Endothelial cell of umbilical vein (primary cell): ENCODE data around the gene TCERG1. TPM values are rescaled to one million over a fixed set of nuclear protein-coding genes. Genes with fewer than 3 reads are reported as not detected.

Source experiments
- BruUV-seq: library from RNA; stranded (reverse); fragments of 400-500 nt; replicated peaks from 2 replicates; lab custom pipeline; 2021; lab: Mats Ljungman, UMichigan
- CTCF ChIA-PET: fragments of 300-600, 350-600 bp; sonication (Branson Sonifier 250); formaldehyde crosslinking; loops from one replicate; lab custom pipeline; 2021; ENCODE audit warnings: antibody characterized with exemption, inconsistent platforms; lab: Charles Lee
- POLR2A ChIA-PET: fragments of 300-600, 350-600 bp; sonication (Branson Sonifier 250); formaldehyde crosslinking; loops from one replicate; lab custom pipeline; 2021; ENCODE audit warnings: antibody characterized with exemption, inconsistent platforms; lab: Charles Lee
- DNase-seq: peaks from one replicate; pipeline ENCODE4 v3.0.0-alpha.2; 2011; ENCODE audit warnings: low read depth, low spot score
- FAIRE-seq: peaks from 2 replicates; lab custom pipeline; 2011; peaks lifted over from hg19 to GRCh38; lab: Jason Lieb, UNC
- H2AFZ ChIP-seq: 2 replicates; pipeline ENCODE4 v1.6.0; 2012; ENCODE audit warnings: low read depth, low read length, control low read depth, inconsistent platforms
- H3K27ac ChIP-seq: 2 replicates; pipeline ENCODE4 v1.5.1; 2011; ENCODE audit warnings: low read depth, mild to moderate bottlenecking, control low read depth, low read length, moderate library complexity; ENCODE audit not compliant: insufficient read depth
- H3K27me3 ChIP-seq, 2 experiments: 2 replicates each; pipeline versions ENCODE4 v1.6.0 to v1.6.1; 2011; ENCODE audit warnings: low read length in 2 of 2, mixed read lengths in 1 of 2; ENCODE audit not compliant: control insufficient read depth in 2 of 2, insufficient read depth in 2 of 2
- H3K36me3 ChIP-seq, 2 experiments: 2 replicates in 1 of 2; 3 replicates in 1 of 2; pipeline ENCODE4 v1.5.1; 2011; ENCODE audit warnings: low read length in 2 of 2, mild to moderate bottlenecking in 1 of 2, moderate library complexity in 1 of 2; ENCODE audit not compliant: control insufficient read depth in 2 of 2, insufficient read depth in 2 of 2; ENCODE audit errors: extremely low read depth in 1 of 2
- H3K4me1 ChIP-seq: 3 replicates; pipeline ENCODE4 v1.5.1; 2011; ENCODE audit warnings: mild to moderate bottlenecking, low read length; ENCODE audit not compliant: control insufficient read depth, insufficient read depth; ENCODE audit errors: extremely low read depth
- H3K4me2 ChIP-seq: 2 replicates; pipeline ENCODE4 v1.6.1; 2011; ENCODE audit warnings: low read length, control low read depth, mixed read lengths; ENCODE audit not compliant: insufficient read depth
- H3K4me3 ChIP-seq, 3 experiments: fragments of 200-600 bp in 1 of 3; sonication (generic), shearing (Covaris generic) in 1 of 3; replicated peaks in 1 of 3; 2 replicates each; pipeline ENCODE4 v1.5.1; 2011 to 2016; ENCODE audit warnings: control low read depth in 3 of 3, low read length in 3 of 3, mild to moderate bottlenecking in 2 of 3, inconsistent platforms in 1 of 3, low read depth in 1 of 3, moderate library complexity in 1 of 3; ENCODE audit not compliant: insufficient read depth in 1 of 3
- H3K79me2 ChIP-seq: 2 replicates; pipeline ENCODE4 v1.6.0; 2012; ENCODE audit warnings: low read length, inconsistent platforms; ENCODE audit not compliant: control insufficient read depth, insufficient read depth
- H3K9ac ChIP-seq: replicated peaks from 2 replicates; pipeline ENCODE3; 2011; ENCODE audit warnings: low read length, control low read depth; ENCODE audit not compliant: insufficient read depth; ENCODE audit errors: extremely low read depth
- H3K9me1 ChIP-seq: replicated peaks from 3 replicates; pipeline ENCODE4 v1.6.0; 2011; ENCODE audit warnings: mild to moderate bottlenecking, low read length; ENCODE audit not compliant: control insufficient read depth, insufficient read depth; ENCODE audit errors: extremely low read depth
- H3K9me3 ChIP-seq: replicated peaks from 2 replicates; pipeline ENCODE4 v1.5.1; 2012; ENCODE audit warnings: low read length, inconsistent platforms; ENCODE audit not compliant: control insufficient read depth, insufficient read depth
- H4K20me1 ChIP-seq: replicated peaks from 2 replicates; pipeline ENCODE3; 2011; ENCODE audit warnings: mild to moderate bottlenecking, low read length; ENCODE audit not compliant: control insufficient read depth, insufficient read depth; ENCODE audit errors: extremely low read depth
- EZH2 ChIP-seq: IDR thresholded peaks from 2 replicates; pipeline ENCODE4 v1.6.1; 2012; ENCODE audit warnings: borderline replicate concordance, low read depth, mild to moderate bottlenecking, moderate library complexity, low read length, inconsistent platforms; ENCODE audit not compliant: severe bottlenecking
- FOS ChIP-seq: IDR thresholded peaks from 2 replicates; pipeline ENCODE4 v1.6.1; 2011; ENCODE audit warnings: mild to moderate bottlenecking, low read length, moderate library complexity, borderline replicate concordance; ENCODE audit not compliant: insufficient read depth
- GATA2 ChIP-seq: IDR thresholded peaks from 2 replicates; pipeline ENCODE4 v1.7.0; 2011; ENCODE audit warnings: low read depth, mild to moderate bottlenecking, moderate library complexity, mixed read lengths, low read length; ENCODE audit not compliant: insufficient read length, insufficient read depth
- JUN ChIP-seq: IDR thresholded peaks from 2 replicates; pipeline ENCODE4 v1.6.1; 2011; ENCODE audit warnings: borderline replicate concordance, low read depth; ENCODE audit not compliant: insufficient read length, insufficient read depth
- MYC ChIP-seq: IDR thresholded peaks from one replicate; pipeline ENCODE4 v1.6.1; 2011; ENCODE audit warnings: mild to moderate bottlenecking, low read depth, low read length
- POLR2A ChIP-seq: IDR thresholded peaks from 2 replicates; pipeline ENCODE4 v1.6.1; 2012; ENCODE audit warnings: low read depth, mild to moderate bottlenecking, control low read depth, low read length
- POLR2AphosphoS5 ChIP-seq: IDR thresholded peaks from 2 replicates; pipeline ENCODE4 v1.6.1; 2012; ENCODE audit warnings: low read depth, mild to moderate bottlenecking, control low read depth, low read length, moderate library complexity; ENCODE audit not compliant: insufficient read depth
- dilution Hi-C: fragments of 300-500 bp; cut with MboI; formaldehyde crosslinking; loops from one replicate; pipeline ENCODE4 v1.15.0; 2019; ENCODE audit warnings: low sequenced_read_pairs; ENCODE audit not compliant: extremely low pct_ligation_motif_present
- intact Hi-C: fragments of 100-400 bp; cut with micrococcal nuclease; formaldehyde crosslinking; loops from one replicate; pipeline ENCODE4 v1.10.0; 2022
- polyA plus RNA-seq, 4 experiments: library from polyadenylated mRNA; depleted of rRNA in 3 of 4; stranded (reverse) in 3 of 4; unstranded in 1 of 4; fragments of >200 nt; gene quantifications; 2 replicates each; pipeline versions ENCODE4 v1.2.1 to v1.2.3, GENCODE V29; 2011 to 2012; ENCODE audit warnings: missing spikeins in 1 of 4
- total RNA-seq: library from RNA; stranded (reverse); gene quantifications from 2 replicates; pipeline ENCODE4 v1.2.3, GENCODE V29; 2021
- TF ChIP-seq, protein P1 (sequence below), 2 donors: IDR thresholded peaks; 1 replicate in 1 of 2; 2 replicates in 1 of 2; pipeline ENCODE4 v1.5.1; 2011; ENCODE audit warnings: low read length in 2 of 2, mild to moderate bottlenecking in 2 of 2, moderate library complexity in 2 of 2, control low read depth in 1 of 2, inconsistent platforms in 1 of 2, low read depth in 1 of 2; ENCODE audit not compliant: insufficient read depth in 1 of 2; ENCODE audit errors: extremely low read depth in 1 of 2
- TF ChIP-seq, protein P2 (sequence below): IDR thresholded peaks from 2 replicates; pipeline ENCODE4 v1.6.1; 2011; ENCODE audit not compliant: insufficient read depth, insufficient read length

Gene TCERG1
- total and polyA plus RNA-seq, 2 donors (not counting 3 experiments of a cell fraction or from before 2014, with no cell fraction given) = 71.4 to 98.4 TPM

DNA sequence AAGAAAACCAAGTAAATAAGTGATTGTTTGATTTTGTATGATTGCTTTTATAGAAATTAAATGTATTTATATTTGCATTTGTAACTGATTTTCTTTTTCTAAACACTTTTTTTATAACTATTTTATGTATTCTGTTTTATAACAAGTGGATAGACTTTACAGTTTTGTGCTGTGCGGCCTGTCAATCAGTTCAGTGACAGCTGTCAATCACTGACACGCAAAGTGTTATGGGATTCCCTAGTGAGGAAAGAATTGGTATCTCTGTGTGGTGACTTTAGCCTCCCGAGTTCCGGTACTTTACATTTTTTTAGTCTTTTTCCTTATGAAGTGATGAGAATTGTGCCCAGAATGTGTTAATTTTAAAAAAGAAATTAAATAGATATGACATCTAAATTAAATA is 52.5 kb downstream of the TCERG1 start:
- CTCF ChIA-PET = no interaction called here
- no peaks in the 10 kb centered on the region for H3K9me1 ChIP-seq
- TF ChIP-seq POLR2AphosphoS5 = no peak
- H2AFZ ChIP-seq = no peak overlapping the region
- H3K4me3 ChIP-seq = no peak overlapping the region
- H3K27ac ChIP-seq = no peak overlapping the region
- peaks cover 4 to 12% of the 10 kb centered on the region in 2 experiments for H3K36me3 ChIP-seq
- H3K4me1 ChIP-seq = no peaks in the 10 kb centered on the region
- H4K20me1 ChIP-seq = no peaks in the 10 kb centered on the region
- H3K79me2 ChIP-seq = peaks cover 17% of the 10 kb centered on the region
- BruUV-seq = no TSS peak
- no peaks in the 10 kb centered on the region for H3K9me3 ChIP-seq
- dilution Hi-C loops = no loop called here
- no peak for DNase-seq
- intact Hi-C loops = no loop called here
- POLR2A ChIA-PET = no interaction called here
- no peak overlapping the region for H3K4me2 ChIP-seq
- no peaks in the 10 kb centered on the region for H3K27me3 ChIP-seq
- H3K9ac ChIP-seq = no peak overlapping the region
- FAIRE-seq = no peak

DNA sequence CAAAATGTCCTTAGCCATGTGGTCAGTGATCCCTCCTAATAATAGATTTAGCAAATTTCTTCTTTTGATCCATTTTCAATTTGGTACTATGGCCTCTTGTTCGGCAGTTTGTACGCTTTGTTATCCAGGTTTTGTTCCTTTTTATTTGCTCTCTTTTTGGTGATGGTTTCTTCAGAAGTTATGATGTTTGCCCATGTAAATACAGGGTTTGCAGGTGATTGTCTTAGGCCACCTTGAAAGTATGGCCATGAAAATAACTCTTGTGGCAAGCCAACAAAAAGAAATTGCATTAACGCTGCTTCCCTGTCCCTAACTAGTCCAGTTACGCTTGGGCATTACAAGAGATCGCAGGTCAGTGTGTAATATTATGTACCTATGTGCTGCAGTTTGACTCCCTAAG is 60.3 kb downstream of the TCERG1 start:
- ChIA-PET CTCF (no interaction called here), POLR2A (no interaction called here)
- FAIRE-seq = no peak
- Histone ChIP-seq H3K9me3 (no peaks in the 10 kb centered on the region), H3K4me2 (no peak overlapping the region), H3K27me3 (no peaks in the 10 kb centered on the region), H3K36me3 (peaks cover 7 to 26% of the 10 kb centered on the region in 2 experiments), H3K4me1 (no peaks in the 10 kb centered on the region), H4K20me1 (peaks cover 2% of the 10 kb centered on the region), H3K9ac (no peak overlapping the region), H3K9me1 (no peaks in the 10 kb centered on the region), H2AFZ (no peak overlapping the region), H3K27ac (no peak overlapping the region), H3K79me2 (no peaks in the 10 kb centered on the region), H3K4me3 (no peak overlapping the region)
- no peak for DNase-seq
- BruUV-seq = no TSS peak
- TF ChIP-seq EZH2 (no peak), POLR2A (no peak), JUN (no peak), GATA2 (no peak), MYC (no peak), FOS (no peak), POLR2AphosphoS5 (no peak)
- TF ChIP-seq, protein P1, sequence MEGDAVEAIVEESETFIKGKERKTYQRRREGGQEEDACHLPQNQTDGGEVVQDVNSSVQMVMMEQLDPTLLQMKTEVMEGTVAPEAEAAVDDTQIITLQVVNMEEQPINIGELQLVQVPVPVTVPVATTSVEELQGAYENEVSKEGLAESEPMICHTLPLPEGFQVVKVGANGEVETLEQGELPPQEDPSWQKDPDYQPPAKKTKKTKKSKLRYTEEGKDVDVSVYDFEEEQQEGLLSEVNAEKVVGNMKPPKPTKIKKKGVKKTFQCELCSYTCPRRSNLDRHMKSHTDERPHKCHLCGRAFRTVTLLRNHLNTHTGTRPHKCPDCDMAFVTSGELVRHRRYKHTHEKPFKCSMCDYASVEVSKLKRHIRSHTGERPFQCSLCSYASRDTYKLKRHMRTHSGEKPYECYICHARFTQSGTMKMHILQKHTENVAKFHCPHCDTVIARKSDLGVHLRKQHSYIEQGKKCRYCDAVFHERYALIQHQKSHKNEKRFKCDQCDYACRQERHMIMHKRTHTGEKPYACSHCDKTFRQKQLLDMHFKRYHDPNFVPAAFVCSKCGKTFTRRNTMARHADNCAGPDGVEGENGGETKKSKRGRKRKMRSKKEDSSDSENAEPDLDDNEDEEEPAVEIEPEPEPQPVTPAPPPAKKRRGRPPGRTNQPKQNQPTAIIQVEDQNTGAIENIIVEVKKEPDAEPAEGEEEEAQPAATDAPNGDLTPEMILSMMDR (IDR thresholded peaks at IDR 0.05; ENCODE audit: extremely low read depth in 1 of 2, insufficient read depth in 1 of 2, low read depth in 1 of 2, low read length in 2 of 2) = no peak
- TF ChIP-seq, protein P2, sequence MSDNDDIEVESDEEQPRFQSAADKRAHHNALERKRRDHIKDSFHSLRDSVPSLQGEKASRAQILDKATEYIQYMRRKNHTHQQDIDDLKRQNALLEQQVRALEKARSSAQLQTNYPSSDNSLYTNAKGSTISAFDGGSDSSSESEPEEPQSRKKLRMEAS = no peak
- intact Hi-C loops = no loop called here
- dilution Hi-C loops = no loop called here
